ENCODE measurements around the gene ZNF554.

Gene ZNF554

GRCh38 chr19:2797280-2797679 lies 22.4 kb upstream of the ZNF554 start:
- TF ChIP-seq, protein P1, sequence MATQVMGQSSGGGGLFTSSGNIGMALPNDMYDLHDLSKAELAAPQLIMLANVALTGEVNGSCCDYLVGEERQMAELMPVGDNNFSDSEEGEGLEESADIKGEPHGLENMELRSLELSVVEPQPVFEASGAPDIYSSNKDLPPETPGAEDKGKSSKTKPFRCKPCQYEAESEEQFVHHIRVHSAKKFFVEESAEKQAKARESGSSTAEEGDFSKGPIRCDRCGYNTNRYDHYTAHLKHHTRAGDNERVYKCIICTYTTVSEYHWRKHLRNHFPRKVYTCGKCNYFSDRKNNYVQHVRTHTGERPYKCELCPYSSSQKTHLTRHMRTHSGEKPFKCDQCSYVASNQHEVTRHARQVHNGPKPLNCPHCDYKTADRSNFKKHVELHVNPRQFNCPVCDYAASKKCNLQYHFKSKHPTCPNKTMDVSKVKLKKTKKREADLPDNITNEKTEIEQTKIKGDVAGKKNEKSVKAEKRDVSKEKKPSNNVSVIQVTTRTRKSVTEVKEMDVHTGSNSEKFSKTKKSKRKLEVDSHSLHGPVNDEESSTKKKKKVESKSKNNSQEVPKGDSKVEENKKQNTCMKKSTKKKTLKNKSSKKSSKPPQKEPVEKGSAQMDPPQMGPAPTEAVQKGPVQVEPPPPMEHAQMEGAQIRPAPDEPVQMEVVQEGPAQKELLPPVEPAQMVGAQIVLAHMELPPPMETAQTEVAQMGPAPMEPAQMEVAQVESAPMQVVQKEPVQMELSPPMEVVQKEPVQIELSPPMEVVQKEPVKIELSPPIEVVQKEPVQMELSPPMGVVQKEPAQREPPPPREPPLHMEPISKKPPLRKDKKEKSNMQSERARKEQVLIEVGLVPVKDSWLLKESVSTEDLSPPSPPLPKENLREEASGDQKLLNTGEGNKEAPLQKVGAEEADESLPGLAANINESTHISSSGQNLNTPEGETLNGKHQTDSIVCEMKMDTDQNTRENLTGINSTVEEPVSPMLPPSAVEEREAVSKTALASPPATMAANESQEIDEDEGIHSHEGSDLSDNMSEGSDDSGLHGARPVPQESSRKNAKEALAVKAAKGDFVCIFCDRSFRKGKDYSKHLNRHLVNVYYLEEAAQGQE (IDR thresholded peaks at IDR 0.05; ENCODE audit: insufficient read depth in 1 of 2, low read depth in 2 of 2, low read length in 2 of 2), result no peak
- TF ChIP-seq TAF1 (IDR thresholded peaks at IDR 0.05; ENCODE audit: borderline replicate concordance, insufficient read depth, low read length), result no peak
- TF ChIP-seq FOXP2 (optimal IDR thresholded peaks at IDR 0.05; ENCODE audit: borderline replicate concordance, extremely low read depth, extremely low read length, insufficient read depth), result no peak
- no peak for TF ChIP-seq SIN3A (IDR thresholded peaks at IDR 0.05; ENCODE audit: borderline replicate concordance, insufficient read depth, low read length)
- no peak for TF ChIP-seq POLR2AphosphoS5 (IDR thresholded peaks at IDR 0.05; ENCODE audit: low read depth, low read length)

DNA sequence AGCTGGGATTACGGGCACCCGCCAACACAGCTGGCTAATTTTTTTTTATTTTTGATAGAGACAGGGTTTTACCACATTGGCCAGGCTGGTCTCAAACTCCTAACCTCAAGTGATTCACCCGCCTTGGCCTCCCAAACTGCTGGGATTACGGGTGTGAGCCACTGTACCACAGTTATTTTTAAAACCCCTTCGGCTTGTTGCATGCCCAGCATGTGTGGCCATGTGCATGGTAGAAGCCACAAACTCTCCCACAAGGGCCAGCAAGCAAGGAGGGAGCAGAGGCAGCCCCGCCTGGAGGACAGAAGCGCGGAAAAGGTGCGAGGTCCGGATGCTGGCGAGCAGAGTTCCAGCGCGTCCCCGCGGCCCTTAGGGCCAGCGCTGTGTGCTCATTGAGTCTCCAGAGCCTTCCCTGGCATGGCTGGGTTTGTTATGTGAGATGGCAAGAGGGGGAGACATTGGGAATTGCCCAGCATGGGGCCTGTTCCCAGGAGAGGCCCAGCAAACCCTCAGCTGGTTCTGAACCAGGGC lies 21.4 kb upstream of the ZNF554 start:
- TF ChIP-seq SIN3A (IDR thresholded peaks at IDR 0.05; ENCODE audit: borderline replicate concordance, insufficient read depth, low read length) (no peak), POLR2AphosphoS5 (IDR thresholded peaks at IDR 0.05; ENCODE audit: low read depth, low read length) (no peak), TAF1 (IDR thresholded peaks at IDR 0.05; ENCODE audit: borderline replicate concordance, insufficient read depth, low read length) (no peak)
- TF ChIP-seq, protein P1 (IDR thresholded peaks at IDR 0.05; ENCODE audit: insufficient read depth in 1 of 2, low read depth in 2 of 2, low read length in 2 of 2), result no peak

DNA sequence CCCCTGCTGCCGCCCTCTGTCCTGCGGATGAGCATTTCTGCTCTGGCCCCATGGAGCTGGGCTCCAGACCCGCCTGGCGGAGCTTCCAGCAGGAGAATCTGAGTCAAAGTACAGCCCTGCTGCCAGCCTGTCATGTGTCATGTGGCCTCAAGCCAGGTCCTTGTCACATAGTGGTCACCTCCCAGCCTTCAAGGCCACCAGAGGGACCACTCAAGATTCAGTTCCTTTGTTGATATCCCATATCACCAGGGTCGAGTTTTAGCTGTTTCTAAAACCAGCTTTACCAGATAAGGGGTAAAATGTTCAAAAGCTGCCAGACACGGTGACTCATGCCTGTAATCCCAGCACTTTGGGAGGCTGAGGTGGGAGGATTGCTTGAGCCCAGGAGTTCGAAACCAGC lies 20.9 kb upstream of the ZNF554 start:
- TF ChIP-seq SIN3A (IDR thresholded peaks at IDR 0.05; ENCODE audit: borderline replicate concordance, insufficient read depth, low read length), result no peak
- no peak for TF ChIP-seq TAF1 (IDR thresholded peaks at IDR 0.05; ENCODE audit: borderline replicate concordance, insufficient read depth, low read length)
- TF ChIP-seq, protein P1 (IDR thresholded peaks at IDR 0.05; ENCODE audit: insufficient read depth in 1 of 2, low read depth in 2 of 2, low read length in 2 of 2), result no peak
- no peak for TF ChIP-seq POLR2AphosphoS5 (IDR thresholded peaks at IDR 0.05; ENCODE audit: low read depth, low read length)
- no peak for TF ChIP-seq FOXP2 (optimal IDR thresholded peaks at IDR 0.05; ENCODE audit: borderline replicate concordance, extremely low read depth, extremely low read length, insufficient read depth)

GRCh38 chr19:2799273-2800020 lies 20.2 kb upstream of the ZNF554 start:
- TF ChIP-seq SIN3A (IDR thresholded peaks at IDR 0.05; ENCODE audit: borderline replicate concordance, insufficient read depth, low read length) (no peak), FOXP2 (optimal IDR thresholded peaks at IDR 0.05; ENCODE audit: borderline replicate concordance, extremely low read depth, extremely low read length, insufficient read depth) (no peak), TAF1 (IDR thresholded peaks at IDR 0.05; ENCODE audit: borderline replicate concordance, insufficient read depth, low read length) (no peak), POLR2AphosphoS5 (IDR thresholded peaks at IDR 0.05; ENCODE audit: low read depth, low read length) (no peak)
- TF ChIP-seq, protein P1 (IDR thresholded peaks at IDR 0.05; ENCODE audit: insufficient read depth in 1 of 2, low read depth in 2 of 2, low read length in 2 of 2), result no peak
